ENCODE measurements around the gene LIPE. TPM values are rescaled to one million over a fixed set of nuclear protein-coding genes. Genes with fewer than 3 reads are reported as not detected.
"Not testable (repeated sequence)": the region's sequence is repeated elsewhere in the genome, so short reads cannot be mapped to it uniquely, and the experiment has no call there.

The LIPE gene, protein sequence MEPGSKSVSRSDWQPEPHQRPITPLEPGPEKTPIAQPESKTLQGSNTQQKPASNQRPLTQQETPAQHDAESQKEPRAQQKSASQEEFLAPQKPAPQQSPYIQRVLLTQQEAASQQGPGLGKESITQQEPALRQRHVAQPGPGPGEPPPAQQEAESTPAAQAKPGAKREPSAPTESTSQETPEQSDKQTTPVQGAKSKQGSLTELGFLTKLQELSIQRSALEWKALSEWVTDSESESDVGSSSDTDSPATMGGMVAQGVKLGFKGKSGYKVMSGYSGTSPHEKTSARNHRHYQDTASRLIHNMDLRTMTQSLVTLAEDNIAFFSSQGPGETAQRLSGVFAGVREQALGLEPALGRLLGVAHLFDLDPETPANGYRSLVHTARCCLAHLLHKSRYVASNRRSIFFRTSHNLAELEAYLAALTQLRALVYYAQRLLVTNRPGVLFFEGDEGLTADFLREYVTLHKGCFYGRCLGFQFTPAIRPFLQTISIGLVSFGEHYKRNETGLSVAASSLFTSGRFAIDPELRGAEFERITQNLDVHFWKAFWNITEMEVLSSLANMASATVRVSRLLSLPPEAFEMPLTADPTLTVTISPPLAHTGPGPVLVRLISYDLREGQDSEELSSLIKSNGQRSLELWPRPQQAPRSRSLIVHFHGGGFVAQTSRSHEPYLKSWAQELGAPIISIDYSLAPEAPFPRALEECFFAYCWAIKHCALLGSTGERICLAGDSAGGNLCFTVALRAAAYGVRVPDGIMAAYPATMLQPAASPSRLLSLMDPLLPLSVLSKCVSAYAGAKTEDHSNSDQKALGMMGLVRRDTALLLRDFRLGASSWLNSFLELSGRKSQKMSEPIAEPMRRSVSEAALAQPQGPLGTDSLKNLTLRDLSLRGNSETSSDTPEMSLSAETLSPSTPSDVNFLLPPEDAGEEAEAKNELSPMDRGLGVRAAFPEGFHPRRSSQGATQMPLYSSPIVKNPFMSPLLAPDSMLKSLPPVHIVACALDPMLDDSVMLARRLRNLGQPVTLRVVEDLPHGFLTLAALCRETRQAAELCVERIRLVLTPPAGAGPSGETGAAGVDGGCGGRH
- 34.0 TPM for total RNA-seq

DNA sequence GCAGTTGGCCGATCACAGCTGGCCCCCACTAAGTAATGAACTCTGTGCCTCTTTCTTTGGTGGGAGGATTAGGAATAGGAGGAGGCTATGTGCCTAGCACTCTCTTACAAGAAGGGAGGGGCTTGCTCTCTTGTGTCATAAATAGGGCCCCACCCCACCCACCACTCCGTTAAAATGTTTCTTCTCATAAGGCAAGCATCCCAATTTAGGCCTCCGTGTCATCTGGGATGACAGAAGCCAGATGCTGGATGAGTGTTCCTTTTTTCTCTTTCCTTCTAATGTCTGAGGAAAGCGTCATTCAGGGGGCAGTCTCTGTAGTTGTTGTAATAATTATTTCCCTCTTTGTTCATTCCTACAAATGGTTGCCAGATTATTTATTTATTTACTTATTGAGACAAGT lies at the start of gene LIPE:
Gene LIPE (minus strand): TSS at position 76 of the 400 bp plus-strand sequence. CDS start 239 bp downstream, outside the sequence.
- ATAC-seq (no peak), DNase-seq (ENCODE audit: low spot score) (no peak)
- intact Hi-C loops (cut with DNase I): no loop called here

- ATAC-seq (no peak), DNase-seq (ENCODE audit: low spot score) (no peak)
- intact Hi-C loops (cut with DNase I): no loop called here
These were observed 48.2 kb upstream of the LIPE start for GRCh38 chr19:42475366-42475765.

DNA sequence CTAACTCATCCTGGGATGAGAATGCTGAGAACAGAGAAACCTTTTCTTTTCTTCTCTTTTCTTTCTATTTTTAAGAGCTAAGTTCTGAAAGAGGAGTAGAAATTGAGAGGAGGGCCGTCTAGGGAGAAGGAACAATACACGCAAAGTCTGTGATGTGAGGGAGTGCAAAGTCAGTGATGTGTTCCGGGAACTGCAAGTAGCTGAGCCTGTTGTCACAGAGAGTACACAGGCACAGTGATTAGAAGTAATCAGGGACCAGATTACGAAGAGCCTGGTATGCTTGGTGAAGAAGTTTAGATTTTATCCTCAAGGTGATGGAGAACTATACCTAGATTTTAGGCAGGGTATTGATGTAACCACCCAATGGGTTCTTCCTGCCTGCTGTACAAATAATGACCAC lies 47.6 kb upstream of the LIPE start:
- intact Hi-C loops (cut with DNase I): no loop called here
- DNase-seq (ENCODE audit: low spot score): no peak
- no peak for ATAC-seq

- no peak for DNase-seq (ENCODE audit: low spot score)
- ATAC-seq: no peak
- intact Hi-C loops (cut with DNase I): no loop called here
These were observed 46.5 kb upstream of the LIPE start for GRCh38 chr19:42473686-42474085.

DNA sequence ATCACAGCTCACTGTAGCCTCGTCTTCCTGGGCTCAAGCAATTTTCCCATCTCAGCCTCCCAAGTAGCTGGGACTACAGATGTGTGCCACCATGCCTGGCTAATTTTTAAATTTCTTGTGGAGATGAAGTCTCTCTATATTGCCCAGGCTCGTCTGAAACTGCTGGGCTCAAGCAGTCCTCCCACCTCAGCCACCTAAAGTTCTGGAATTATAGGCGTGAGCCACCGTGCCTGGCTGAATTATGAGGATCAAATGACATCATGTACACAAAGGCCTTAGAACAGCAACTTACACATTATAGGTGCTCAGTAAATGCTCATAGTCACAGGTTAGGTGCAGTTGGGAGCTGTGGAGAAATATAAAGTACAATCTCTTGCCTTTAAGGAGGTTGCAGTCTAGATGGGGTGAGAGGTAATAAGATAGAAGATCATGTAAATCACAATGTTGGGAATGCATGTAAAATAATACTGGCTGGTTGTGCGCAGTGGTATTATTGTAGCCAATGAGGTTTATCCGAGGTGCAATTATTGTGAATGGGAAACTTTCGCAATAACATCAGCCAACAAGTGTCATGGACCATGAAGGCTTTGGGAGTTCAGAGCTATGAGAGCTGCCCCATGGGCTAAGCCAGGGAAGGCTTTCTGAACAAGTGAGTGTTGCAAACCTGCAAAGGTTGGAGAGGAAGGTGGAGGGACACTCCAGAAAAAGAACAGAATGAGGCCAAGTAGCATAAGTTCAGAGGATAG lies 45.4 kb upstream of the LIPE start:
- ATAC-seq: no peak
- no peak for DNase-seq (ENCODE audit: low spot score)
- intact Hi-C loops (cut with DNase I): no loop called here

GRCh38 chr19:42471554-42472249 lies 44.5 kb upstream of the LIPE start:
- ATAC-seq: peak; percentile 74
- DNase-seq (ENCODE audit: low spot score): no peak
- intact Hi-C loops (cut with DNase I): no loop called here

- intact Hi-C loops (cut with DNase I): no loop called here
- ATAC-seq: no peak
- DNase-seq (ENCODE audit: low spot score): no peak
These were observed 42.4 kb upstream of the LIPE start for GRCh38 chr19:42469311-42470235.

DNA sequence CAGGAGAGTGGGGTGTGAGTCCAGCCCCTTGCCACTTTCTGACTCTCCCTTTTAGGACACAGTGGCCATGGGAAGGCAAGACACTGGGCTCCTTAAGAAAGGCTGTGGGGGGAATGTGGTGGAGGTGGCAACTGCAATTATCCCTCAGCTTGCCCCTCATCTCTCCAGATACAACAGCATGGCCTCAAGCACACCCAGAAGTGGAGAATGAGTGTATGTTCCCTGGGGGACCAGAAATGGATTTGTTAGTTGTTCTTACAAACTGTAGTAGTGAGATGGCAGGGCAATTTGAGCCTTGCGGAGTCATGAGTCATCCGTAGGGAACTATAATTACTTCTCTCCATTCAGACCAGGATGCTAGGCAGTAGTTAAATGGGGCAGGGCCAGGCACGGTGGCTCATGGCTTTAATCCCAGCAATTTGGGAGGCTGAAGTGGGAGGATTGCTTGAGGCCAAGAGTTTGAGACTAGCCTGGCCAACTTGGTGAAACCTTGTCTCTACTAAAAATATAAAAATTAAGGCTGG lies 41.1 kb upstream of the LIPE start:
- intact Hi-C loops (cut with DNase I): no loop called here
- no peak for ATAC-seq
- DNase-seq (ENCODE audit: low spot score): no peak

DNA sequence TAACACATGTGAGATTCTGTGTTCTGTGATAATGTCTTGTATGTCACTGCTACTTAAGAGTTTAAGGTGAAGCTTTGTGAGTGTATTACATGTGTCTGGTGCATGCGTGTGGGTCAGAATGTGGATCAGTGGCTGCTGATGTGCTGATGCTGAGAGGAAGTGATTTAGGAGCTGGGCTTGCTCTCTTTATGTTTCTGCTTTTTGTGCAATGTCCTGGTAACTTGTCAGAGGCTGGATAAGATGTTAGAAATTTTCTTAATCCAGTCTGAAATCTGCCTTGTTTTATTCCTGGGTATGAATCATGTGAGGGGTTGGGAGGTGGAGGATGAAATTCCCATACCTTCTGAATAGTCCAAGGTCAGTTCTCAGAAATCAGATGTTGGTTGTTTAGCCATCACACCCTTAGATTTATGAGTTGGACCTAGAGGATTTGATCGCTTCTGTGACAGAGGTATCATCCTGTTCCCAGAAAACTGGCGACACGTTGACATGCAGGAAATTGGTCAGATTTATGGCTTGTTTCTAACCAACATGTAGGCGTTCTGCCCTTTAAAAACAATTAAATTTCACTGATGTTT lies 40.1 kb upstream of the LIPE start:
- DNase-seq (ENCODE audit: low spot score): no peak
- ATAC-seq: no peak
- intact Hi-C loops (cut with DNase I): no loop called here

GRCh38 chr19:42466521-42467182 lies 39.5 kb upstream of the LIPE start:
- no peak for DNase-seq (ENCODE audit: low spot score)
- no peak for ATAC-seq
- intact Hi-C loops (cut with DNase I): no loop called here

GRCh38 chr19:42465827-42466280 lies 38.7 kb upstream of the LIPE start:
- intact Hi-C loops (cut with DNase I): no loop called here
- ATAC-seq (no peak), DNase-seq (ENCODE audit: low spot score) (no peak)

GRCh38 chr19:42461700-42462324 lies 34.6 kb upstream of the LIPE start:
- ATAC-seq: peak; percentile 93
- intact Hi-C loops (cut with DNase I): no loop called here
- DNase-seq (ENCODE audit: low spot score): no peak

DNA sequence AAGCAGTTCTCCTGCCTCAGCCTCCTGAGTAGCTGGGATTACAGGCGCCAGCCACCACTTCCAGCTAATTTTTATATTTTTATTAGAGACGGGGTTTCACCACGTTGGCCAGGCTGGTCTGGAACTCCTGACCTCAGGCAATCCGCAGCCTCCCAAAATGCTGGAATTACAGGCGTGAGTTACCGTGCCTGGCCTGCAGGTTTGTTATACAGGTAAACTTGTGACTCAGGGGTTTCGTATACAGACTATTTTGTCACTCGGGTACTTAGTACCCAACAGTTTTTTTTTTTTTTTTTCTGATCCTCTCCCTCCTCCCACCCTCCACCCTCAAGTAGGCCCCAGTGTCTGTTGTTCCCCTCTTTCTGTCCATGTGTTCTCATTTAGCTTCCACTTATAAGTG lies 34.0 kb upstream of the LIPE start:
- peak; percentile 32 for ATAC-seq
- intact Hi-C loops (cut with DNase I); DNase-seq (ENCODE audit: low spot score): not testable (repeated sequence)

DNA sequence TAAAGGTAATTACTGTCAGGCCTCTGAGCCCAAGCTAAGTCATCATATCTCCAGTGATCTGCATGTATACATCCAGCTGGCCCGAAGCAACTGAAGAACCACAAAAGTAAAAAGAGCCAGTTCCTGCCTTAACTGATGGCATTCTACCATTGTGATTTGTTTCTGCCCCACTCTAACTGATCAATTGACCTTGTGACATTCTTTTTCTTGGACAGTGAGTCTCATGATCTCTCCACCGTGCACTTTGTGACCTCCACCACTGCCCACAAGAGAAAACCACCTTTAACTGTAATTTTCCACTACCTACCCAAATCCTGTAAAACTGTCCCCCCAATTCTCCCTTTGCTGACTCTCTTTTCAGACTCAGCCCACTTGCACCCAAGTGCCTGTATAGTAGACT lies 32.7 kb upstream of the LIPE start:
- intact Hi-C loops (cut with DNase I): no loop called here
- ATAC-seq: no peak
- no peak for DNase-seq (ENCODE audit: low spot score)

DNA sequence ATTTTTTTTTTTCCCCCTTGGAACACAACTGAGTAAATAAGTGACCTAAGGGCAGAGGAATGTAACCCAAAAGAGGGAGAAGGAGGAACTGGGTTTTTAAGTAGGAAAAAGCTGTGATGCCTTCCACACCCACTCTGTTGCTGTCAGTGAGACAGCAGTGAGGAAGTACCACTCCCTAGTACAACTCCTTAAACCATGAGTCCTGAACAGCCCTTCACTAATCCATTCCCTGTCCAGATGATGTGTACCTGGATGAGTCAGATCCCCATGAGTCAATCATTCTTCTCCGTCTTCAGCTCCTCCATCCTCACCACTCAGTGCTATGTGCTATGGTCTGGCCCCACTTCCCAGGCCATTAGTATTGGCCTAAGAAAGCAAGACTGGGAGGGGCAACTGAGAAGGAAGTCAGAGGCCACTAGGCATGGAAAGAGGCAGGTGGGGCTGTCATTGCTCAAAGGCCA lies 28.5 kb upstream of the LIPE start:
- no peak for ATAC-seq
- DNase-seq (ENCODE audit: low spot score): no peak
- intact Hi-C loops (cut with DNase I): no loop called here

- intact Hi-C loops (cut with DNase I): no loop called here
- ATAC-seq (no peak), DNase-seq (ENCODE audit: low spot score) (no peak)
These were observed 27.9 kb upstream of the LIPE start for GRCh38 chr19:42455086-42455485.
